Posterior cingulate gyrus (tissue), 11 donors: ENCODE results near the gene PLB1.
A peak's percentile ranks its signal among the peaks of the same experiment; 100 is the strongest.

Source experiments
- DNase-seq, 10 donors: peaks; one replicate each; pipeline versions ENCODE4 v3.0.0 to v3.0.0-alpha.2; 2020 to 2021; ENCODE audit warnings: mixed read lengths in 3 of 10
- intact Hi-C: fragments of 100-400 bp; cut with DNase I; formaldehyde crosslinking; loops from one replicate; pipeline ENCODE4 v1.15.1; 2023

The PLB1 gene

DNA sequence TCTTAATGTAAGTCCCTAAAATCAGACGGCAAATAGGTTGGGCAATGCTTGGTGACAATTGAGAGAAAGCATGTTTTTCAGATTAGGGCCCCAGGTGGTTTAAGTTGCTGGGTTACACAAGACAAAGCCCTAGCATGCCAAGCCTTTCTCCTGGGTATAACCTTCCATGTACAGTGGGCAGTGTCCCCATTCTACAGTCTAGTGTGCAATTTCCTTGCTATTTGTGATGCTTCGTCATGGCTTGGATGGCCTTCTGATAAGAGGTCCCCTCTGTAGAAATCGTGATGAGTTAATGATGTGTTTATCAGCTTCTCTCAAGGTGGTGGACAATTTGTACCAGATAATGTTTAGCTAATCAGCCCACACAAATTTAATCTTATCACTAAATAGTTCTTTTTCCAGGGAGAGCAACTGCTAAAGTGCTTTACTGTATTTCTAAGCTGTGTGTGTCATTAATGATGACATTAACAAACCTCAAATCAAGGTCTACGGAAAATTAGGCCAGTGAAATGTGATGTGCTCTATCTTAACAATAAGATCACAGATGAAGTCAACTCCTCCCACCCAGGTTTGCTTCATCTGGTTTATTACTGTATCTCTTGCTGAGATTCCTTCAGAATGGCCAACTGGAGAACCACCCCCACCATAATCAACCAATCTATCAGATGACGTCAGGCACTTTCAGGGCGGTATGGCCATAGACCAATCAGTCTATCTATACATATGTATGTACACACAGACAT, 61.7 kb downstream of the PLB1 start:
- DNase-seq: no peak
- intact Hi-C loops: no loop called here

DNA sequence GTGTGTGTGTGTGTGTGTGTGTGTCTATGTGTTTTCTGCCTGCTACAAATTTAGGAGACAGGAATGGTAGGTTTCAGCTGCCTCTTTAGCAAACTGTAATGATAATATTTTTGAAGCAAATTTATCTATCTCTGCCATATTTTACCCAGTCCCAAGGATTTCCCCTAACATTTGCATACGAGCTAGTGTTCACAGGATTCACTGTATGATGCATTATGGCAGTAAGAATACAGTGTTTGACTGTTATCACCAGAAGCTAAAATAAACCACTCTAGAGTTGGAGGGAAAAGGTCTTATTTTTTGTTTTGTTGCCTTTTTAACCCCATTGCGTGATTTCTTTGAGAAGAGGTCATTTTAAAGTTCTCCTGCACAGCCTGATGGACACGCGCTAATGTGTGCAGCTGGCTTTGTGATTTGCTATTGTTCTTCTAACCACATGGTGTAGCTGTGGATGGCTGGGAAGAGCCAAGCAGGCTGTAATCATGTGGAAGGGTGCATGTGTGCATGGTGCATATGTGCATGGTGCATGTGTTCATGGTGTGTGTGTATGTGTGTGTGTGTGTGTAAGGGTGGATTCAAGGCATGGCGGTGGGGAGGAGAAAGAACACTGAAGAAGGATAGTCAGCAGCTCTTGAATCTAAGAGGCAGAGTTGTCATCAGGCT, 62.4 kb downstream of the PLB1 start:
- peak in 1 of 10 donors; percentile 81 for DNase-seq
- intact Hi-C loops: no loop called here

DNA sequence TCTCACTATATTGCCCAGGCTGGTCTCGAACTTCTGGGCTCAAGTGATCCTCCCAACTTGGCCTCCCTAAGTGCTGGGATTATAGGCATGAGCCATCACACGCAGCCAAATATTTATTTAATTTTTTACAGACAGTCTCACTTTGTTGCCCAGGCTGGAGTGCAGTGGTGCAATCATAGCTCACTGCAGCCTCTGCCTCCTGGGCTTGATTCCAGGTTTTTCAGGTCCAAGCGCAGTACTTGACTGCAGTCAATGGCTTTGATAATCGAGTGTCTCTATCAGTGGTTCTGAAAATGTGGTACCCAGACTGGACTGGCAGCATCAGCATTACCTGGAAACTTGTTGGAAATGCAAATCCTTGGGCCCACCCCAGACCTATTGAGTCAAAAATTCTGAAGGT, 63.1 kb downstream of the PLB1 start:
- intact Hi-C loops: no loop called here
- peak in 1 of 10 donors; percentile 36 for DNase-seq

DNA sequence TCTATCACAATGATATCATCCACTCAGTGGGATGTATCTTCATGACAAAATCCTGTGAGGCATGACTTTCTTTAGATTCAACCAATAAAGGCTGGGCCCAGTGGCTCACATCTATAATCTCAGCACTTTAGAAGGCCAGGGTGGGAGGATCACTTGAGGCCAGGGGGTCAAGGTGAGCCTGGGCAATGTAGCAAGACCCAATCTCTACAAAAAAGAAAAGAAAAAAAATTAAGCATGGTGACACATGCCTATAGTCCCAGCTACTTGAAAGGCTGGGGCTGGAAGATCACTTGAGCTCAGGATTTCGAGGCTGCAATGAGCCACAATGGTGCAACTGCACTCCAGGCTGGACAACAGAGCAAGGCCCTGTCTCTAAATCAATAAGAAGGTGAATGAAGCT, 68.0 kb downstream of the PLB1 start:
- peak in 1 of 10 donors; percentile 5 for DNase-seq
- intact Hi-C loops: loop anchor here (10.0 kb wide), 1 partner anchor 311 kb away; the partner anchor contains the start of gene TRMT61B

DNA sequence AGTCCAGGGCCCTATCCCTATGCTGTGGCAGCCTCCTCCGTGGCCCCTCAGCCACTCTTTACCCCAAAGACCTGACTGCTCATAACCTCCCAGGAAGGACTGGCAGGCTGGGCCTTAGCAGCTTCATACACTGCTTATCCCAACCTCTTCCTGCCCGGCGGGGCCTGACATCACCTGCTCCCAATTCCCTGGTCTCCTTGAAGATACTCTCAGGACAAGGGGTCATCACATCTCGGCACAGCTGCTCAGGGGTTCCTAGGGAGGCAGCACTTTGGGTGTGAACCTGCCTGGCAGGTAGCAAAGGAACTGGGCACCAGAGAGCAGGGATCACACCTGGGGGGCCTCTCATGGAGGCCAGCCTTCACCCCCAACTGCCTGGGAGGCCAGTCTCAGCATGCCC, 68.5 kb downstream of the PLB1 start:
- intact Hi-C loops: loop anchor here (10.0 kb wide), 1 partner anchor 310 kb away; the partner anchor contains the start of gene TRMT61B
- peak in 1 of 10 donors; percentile 59 for DNase-seq

DNA sequence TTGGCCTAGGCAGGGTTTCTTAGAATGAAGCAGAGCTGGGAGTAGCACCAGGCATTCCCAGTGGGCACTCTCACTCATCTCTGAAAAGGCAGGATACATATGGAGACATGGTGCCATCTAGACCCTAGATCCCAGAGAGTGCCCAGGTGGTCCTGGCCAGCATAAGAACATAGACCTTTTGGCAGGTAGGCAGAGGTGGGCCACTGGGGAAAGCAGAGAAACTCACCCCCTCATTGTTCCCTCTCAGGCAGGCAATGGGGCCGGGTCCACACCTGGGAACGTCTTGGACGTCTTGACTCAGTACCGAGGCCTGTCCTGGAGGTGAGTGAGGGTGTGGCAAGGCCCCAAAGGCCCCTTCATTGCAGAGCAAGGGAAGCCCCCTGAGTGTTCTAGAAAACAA, 69.2 kb downstream of the PLB1 start:
- intact Hi-C loops: loop anchor here (10.0 kb wide), 1 partner anchor 310 kb away; the partner anchor contains the start of gene TRMT61B
- DNase-seq: peak in 2 of 10 donors; percentile 55 to 63

DNA sequence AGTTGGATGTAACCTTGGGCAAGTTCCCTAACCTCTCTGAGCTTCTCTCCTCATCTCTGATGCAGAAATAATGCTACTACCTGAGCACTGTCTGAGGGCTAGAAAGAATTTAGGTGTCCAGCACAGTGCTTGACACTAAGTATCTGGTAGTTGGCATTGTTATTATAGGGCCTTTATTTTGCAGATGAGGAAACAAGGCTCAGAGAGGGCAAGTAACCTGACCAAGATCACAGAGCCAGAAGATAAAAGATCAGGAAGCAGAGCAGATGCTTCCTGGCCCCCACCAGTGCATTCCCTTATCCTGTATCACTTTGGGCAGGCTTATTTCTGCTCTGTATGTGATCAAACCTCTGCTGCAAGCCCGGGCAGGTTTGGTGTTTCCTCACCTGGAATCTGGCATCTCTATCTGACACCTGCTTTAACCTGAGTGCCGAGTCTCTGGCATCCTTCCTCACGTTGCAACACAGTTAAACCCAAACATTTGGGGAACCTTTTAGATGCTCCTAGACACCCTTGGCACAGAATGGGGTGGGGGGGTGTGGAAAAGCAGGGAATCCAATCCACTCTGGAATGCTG, 69.9 kb downstream of the PLB1 start:
- intact Hi-C loops: loop anchor here (2.0 to 10.0 kb wide), 2 partner anchors 187 to 309 kb away; partner anchors contain the start of gene TRMT61B
- peak in 1 of 10 donors; percentile 25 for DNase-seq

DNA sequence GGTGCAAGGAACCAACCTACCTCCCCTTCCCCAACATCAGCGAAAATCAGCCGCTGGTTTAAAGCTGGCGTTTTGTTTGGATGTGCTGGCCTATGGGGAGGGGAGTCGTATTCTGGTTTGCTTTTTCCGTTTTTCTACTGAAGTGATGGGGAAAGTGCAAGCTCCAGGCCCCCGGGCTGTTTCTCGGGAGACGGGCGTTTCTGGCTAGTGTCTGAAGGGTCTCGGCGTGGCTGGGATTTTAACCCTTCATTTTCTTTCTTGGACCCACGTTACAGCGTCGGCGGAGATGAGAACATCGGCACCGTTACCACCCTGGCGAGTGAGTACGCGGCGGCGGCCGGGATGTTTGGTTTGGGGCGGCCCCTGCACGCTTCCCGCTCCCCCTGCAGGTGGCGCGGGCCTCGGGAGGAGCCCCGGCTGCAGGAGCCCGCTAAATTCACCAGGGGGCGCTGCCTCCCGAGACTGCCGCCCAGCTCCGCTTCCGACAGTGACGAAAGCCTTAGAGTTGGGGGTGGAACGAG, 70.7 kb downstream of the PLB1 start:
- intact Hi-C loops: loop anchor here (2.0 to 10.0 kb wide), 2 partner anchors 186 to 308 kb away; partner anchors contain the start of gene TRMT61B

DNA sequence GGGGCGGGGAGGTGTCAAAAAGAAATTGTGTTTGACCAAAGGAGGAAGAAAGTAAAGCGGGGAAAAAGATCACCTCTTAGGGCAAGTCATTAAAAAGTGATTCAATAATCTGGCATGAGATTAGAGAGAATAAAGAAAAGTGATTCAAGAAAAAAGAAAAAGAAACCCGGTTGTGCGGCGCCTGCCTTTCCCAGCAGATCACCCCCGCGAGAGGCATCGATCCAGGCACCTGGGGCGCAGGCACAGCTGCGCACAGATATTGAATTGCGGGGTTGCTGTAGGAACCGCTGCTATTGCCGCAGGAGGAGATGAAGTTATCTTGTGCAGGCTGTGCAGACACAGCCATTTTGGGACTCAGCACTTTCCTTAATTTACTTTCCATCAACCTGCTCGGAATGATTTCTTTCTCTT, 71.2 kb downstream of the PLB1 start:
- peak in 6 of 10 donors; percentile 37 to 92 (median 66) for DNase-seq
- intact Hi-C loops: loop anchor here (2.0 to 10.0 kb wide), 2 partner anchors 186 to 308 kb away; partner anchors contain the start of gene TRMT61B

More for the DNA sequence above, 70.7 kb downstream of the PLB1 start:
- DNase-seq: peak; percentile 71 to 97 (median 86)

DNA sequence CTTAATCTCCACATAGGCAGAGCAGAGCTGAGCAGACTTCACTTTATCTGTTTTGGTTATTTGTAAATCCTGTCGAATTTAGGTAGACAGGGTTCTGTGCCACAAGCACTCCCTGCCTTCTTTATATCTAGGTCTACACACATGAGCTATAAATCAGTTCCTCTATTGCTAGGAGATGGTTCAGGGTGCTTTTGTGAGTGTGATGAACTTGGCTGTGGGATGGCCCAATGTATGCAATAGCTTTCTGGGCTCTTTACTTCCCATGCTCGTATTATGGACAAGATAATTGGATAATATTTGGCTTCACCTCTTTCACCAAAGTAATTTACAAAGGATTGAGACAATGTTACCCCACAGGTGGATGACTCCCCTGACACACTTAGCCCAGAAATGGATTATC, 72.2 kb downstream of the PLB1 start:
- DNase-seq: peak in 1 of 10 donors; percentile 12
- intact Hi-C loops: loop anchor here (10.0 kb wide), 1 partner anchor 307 kb away; the partner anchor contains the start of gene TRMT61B

DNA sequence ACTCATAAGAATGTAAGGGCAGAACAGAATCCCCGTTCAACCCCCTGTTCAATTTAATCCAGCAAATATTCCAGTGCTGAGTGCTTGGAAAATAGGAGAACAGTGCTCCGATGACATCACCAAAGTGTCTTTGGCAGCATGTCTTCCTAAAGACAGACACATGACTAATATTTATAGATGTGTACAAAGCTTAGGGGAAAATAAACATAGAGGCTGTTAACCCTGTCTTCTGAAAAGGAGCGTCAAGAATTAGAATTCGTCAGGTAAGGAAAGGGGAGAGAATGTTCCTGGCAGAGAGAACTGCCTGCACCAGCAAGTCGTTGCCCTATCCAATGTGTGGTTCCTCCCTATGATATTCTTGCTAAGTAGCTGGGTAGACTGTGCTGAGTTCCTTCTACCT, 72.7 kb downstream of the PLB1 start:
- DNase-seq: no peak
- intact Hi-C loops: loop anchor here (10.0 kb wide), 1 partner anchor 306 kb away; the partner anchor contains the start of gene TRMT61B

DNA sequence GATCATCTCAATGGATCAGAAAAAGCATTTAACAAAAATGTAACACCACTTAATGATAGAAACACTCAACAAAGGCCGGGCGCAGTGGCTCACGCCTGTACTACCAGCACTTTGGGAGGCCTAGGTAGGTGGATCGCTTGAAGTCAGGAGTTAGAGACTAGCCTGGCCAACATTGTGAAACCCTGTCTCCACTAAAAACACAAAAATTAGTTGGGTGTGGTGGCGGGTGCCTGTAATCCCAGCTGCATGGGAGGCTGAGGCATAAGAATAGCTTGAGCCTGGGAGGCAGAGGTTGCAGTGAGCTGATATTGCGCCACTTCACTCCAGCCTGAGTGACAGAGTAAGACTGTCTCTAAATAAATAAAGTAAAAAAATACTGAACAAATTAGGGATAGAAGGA, 74.6 kb downstream of the PLB1 start:
- peak in 1 of 10 donors; percentile 1 for DNase-seq
- intact Hi-C loops: no loop called here

DNA sequence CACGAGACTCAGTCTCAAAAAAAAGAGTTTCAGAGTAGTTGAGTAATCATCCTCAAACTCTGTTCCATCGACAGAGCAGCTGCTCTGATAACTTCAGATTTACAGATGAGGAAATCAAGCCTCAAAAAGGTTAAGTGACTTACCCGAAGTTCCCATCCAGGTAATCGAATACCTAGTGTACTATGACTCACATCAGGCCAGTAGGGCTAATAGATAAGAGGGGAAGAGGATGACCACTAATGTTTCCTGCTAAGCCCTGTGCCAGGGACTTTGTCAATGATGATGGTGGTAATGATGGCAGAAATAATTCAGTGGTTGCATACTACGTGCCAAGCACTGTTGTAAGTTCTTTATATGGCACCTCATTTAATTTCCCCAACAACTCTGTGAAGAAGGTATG, 80.9 kb downstream of the PLB1 start:
- intact Hi-C loops: no loop called here
- no peak for DNase-seq

DNA sequence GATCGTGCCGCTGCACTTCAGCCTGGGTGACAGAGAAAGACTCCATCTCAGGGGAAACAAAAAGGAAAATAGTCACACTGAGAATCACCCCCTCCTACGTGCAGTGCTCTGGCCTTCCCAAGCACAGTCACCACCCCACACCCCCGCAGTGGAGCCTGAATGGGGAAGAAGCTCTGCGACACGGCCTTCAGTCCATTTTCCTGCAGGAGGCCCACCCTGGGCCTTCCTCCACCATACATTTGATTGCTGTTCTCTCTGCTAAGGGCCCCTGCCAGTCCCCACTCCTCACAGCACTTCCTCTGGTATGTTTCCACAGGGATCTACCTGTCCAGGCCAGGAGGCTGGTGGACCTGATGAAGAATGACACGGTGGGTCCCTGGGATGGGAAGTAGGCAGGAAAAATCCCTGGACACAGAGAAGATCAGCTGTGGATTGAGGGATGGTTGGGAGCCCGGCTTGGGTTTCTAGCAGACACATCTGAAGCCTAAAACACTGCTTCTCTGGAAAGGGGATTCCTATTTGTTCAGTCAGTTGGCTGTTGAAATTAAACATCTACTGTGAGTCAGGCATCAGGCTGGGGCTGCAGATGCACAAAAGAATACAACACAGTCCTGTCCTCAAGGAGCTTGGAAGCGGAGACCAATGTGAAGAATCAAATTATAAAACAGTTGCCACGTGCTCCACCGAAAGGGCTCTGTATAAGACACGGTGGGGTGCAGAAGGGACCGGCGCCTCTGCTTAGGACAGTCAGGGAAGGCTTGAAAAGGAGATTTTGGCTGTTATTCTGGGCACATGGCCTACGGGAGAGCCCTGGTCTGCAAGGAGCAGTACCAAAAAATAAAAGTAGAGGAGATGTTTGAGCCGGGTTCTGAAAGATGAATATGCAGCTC, 82.2 kb downstream of the PLB1 start:
- peak in 1 of 10 donors; percentile 52 for DNase-seq
- intact Hi-C loops: no loop called here

DNA sequence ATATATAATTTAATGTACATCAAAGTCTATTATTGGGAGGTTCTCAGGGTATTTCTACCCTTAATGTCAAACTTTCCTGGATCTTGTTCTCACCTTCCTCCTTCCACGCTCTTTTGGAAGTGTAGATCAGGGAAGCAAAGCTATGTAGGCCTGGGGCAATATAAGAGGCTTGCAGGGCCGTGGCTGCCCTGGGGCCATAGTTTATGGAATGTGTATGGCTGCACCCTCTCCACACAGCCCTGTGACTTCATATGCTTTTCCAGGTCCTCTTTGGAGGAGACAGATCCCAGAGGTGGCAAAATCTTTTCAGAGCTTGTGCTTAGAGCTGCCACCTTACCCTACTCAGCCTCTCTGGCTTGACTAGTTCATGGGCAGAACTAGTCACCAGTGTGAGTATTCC, 82.9 kb downstream of the PLB1 start:
- intact Hi-C loops: no loop called here
- DNase-seq: no peak

DNA sequence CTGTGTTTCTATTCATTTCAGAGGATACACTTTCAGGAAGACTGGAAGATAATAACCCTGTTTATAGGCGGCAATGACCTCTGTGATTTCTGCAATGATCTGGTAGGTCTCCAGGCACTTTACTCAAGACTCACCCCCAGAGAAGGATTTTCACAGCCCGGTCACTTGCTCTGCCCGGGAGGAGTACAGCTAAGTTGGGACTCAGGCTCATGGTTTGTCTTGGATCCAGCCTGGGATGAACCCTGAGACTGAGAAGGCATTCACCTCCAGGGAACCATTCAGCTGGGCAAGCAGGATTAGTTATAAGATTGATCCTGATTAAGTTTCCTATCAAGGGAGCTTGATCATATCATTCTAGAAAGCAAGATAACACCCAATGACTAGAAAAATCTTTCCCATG, 83.7 kb downstream of the PLB1 start:
- peak in 1 of 10 donors; percentile 29 for DNase-seq
- intact Hi-C loops: no loop called here

DNA sequence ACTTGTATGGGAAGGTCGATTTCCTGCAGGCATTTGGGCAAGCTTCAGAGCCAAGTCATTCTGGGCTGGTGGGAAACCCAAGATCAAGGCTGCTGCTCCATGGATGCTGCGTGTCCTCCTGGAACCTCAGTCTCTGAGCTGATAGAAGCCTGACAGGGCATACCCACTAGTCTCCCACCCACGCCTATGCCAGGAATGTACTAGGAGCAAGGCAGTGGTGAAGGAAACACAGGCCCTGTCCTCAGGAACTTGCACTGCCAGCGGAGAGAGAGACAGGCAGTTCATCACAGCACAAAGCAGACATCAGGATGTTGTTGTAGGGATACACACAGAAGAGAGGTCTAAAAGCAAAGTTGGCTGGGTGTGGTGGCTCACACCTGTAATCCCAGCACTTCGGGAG, 84.2 kb downstream of the PLB1 start:
- intact Hi-C loops: no loop called here
- peak in 1 of 10 donors; percentile 9 for DNase-seq

DNA sequence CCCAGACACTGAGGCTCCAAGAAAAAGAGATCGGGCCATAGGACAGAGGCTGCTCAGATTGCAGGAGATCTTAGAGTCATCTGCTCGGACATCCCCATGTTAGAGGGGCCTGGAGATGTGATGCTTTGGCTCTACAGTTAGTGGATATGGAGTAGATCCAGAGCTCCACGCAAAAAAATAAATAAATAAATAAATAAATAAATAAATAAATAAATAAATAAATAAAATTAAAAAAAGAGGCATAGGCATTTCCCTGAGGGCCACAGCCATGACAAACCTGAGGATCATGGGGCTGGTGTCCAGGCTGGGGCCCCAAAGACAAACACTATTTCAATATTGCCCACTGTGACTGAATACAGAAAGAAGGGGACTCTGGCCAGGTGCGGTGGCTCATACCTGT, 85.5 kb downstream of the PLB1 start:
- intact Hi-C loops: no loop called here
- DNase-seq: peak in 1 of 10 donors; percentile 49

DNA sequence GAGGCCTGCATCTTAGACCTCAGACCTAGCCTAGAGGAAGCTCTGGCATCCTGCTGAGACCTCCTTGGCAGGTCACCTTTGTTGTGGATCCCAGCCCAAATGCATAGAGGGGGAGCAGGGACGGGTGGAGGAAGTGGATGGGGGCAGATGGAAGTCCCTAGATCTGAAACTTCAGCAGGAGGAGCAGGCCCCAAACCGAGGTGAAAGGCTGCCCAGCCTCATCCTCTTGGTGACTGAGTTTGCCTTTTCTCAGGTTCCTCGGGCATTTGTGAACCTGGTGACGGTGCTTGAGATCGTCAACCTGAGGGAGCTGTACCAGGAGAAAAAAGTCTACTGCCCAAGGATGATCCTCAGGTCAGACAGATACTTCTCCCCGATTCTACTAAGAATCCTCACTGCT, 86.3 kb downstream of the PLB1 start:
- DNase-seq: peak in 1 of 10 donors; percentile 35
- intact Hi-C loops: no loop called here

DNA sequence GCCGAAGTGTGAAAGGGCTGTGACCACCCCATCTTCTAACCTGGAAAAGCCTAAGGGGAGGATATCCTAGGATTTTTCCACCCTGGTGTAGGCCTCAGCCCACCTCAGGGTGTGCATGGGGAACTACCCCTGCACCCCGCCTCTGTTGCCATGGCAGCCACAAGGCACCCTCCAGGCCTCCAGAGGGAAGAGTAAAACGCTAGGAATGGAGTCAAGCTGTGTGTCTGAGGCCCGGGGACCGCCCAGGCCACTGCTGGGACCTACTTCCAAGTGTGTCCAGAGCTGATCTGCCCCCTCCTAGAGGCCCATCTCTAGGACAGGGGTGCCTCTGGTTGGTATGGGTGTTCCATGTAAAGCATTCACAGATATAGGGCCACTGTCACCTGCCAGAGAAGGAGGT, 86.7 kb downstream of the PLB1 start:
- intact Hi-C loops: no loop called here

More for the DNA sequence above, 86.7 kb downstream of the PLB1 start:
- DNase-seq: peak in 1 of 10 donors; percentile 19
